Measurements from ENCODE around the gene WDR36. TPM values are rescaled to one million over a fixed set of nuclear protein-coding genes. Genes with fewer than 3 reads are reported as not detected.

WDR36 gene
- total and polyA plus RNA-seq, 2 of the 4 experiments (the other 2 are of a cell fraction) = 11.9 to 87.8 TPM

DNA sequence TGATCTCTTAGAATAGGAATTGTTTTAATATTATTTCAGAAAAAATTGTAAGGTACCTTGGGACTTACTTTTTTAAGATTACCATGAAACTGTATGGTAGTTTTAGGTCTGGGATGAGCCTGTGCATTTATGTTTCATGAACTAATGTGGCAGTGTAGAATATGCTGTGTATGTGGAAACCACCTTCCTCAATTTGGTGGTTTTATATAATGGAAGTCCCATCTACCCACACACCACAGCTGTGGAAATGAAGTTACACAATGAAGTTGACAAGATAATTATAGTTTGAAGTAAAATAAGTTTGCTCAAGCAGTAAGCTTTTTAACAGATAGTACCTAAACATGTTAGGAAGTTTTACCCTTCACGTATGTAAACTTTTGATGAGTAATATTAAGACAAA lies 24.4 kb downstream of the WDR36 start:
- H2AK5ac ChIP-seq (ENCODE audit: low read depth, low read length) = no peak overlapping the region
- H3K9me3 ChIP-seq (ENCODE audit: control insufficient read depth, insufficient read depth, low read length) = no peaks in the 10 kb centered on the region
- no peak overlapping the region for H3K4me3 ChIP-seq (ENCODE audit: insufficient read depth, low read depth, low read length)
- H2BK5ac ChIP-seq (ENCODE audit: low read depth, low read length, poor library complexity, severe bottlenecking) = no peak overlapping the region
- no peak overlapping the region for H2BK120ac ChIP-seq (ENCODE audit: low read depth, low read length)
- H4K8ac ChIP-seq (ENCODE audit: low read depth in 2 of 2, low read length in 2 of 2) = no peak overlapping the region
- H3K36me3 ChIP-seq (ENCODE audit: control insufficient read depth, insufficient read depth, low read length) = peaks cover 23% of the 10 kb centered on the region
- no peak overlapping the region for H3K4me2 ChIP-seq (ENCODE audit: low read depth, low read length)
- H3K27ac ChIP-seq (ENCODE audit: insufficient read depth, low read length) = no peak overlapping the region
- ATAC-seq (ENCODE audit: low read depth) (no peak), DNase-seq (peak; percentile 11)
- TF ChIP-seq RCOR1 (IDR thresholded peaks at IDR 0.05; ENCODE audit: insufficient replicate concordance, low read length) = no peak
- TF ChIP-seq MXI1 (IDR thresholded peaks at IDR 0.05; ENCODE audit: borderline replicate concordance, low read depth, low read length) = no peak
- TF ChIP-seq MAFK (IDR thresholded peaks at IDR 0.05; ENCODE audit: low read depth, low read length) = no peak
- TF ChIP-seq, protein P1, sequence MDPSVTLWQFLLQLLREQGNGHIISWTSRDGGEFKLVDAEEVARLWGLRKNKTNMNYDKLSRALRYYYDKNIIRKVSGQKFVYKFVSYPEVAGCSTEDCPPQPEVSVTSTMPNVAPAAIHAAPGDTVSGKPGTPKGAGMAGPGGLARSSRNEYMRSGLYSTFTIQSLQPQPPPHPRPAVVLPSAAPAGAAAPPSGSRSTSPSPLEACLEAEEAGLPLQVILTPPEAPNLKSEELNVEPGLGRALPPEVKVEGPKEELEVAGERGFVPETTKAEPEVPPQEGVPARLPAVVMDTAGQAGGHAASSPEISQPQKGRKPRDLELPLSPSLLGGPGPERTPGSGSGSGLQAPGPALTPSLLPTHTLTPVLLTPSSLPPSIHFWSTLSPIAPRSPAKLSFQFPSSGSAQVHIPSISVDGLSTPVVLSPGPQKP (IDR thresholded peaks at IDR 0.05; ENCODE audit: borderline replicate concordance, low read depth, low read length) = no peak
- no peak for TF ChIP-seq FOS (IDR thresholded peaks at IDR 0.05; ENCODE audit: low read depth, low read length)
- no peak for TF ChIP-seq RFX5 (IDR thresholded peaks at IDR 0.05; ENCODE audit: low read depth, low read length)
- TF ChIP-seq POLR2A (IDR thresholded peaks at IDR 0.05; ENCODE audit: low read depth, low read length) = no peak
- TF ChIP-seq MAZ (IDR thresholded peaks at IDR 0.05; ENCODE audit: borderline replicate concordance, low read depth, low read length) = no peak
- no peak overlapping the region for H3K14ac ChIP-seq (replicated peaks; ENCODE audit: low read depth, low read length)
- intact Hi-C loops (cut with micrococcal nuclease) (no loop called here), dilution Hi-C loops (cut with HindIII; ENCODE audit: low sequenced_read_pairs, unreplicated experiment) (no loop called here), in situ Hi-C loops (cut with MboI; ENCODE audit: low sequenced_read_pairs) (no loop called here)
- no peak overlapping the region for H2BK15ac ChIP-seq (ENCODE audit: low read depth, low read length)
- no peak overlapping the region for H3K23ac ChIP-seq (ENCODE audit: low read depth, low read length)
- no CpG with 5 or more reads among the region's 1 CpG for WGBS, 2 experiments (ENCODE audit: extremely low coverage in 2 of 2, insufficient read length in 1 of 2)
- H4K20me1 ChIP-seq (ENCODE audit: insufficient read depth, low read length) = no peaks in the 10 kb centered on the region; the same call in 1 of the 2 replicates
- H3K27me3 ChIP-seq (ENCODE audit: control insufficient read depth, insufficient read depth, low read length) = no peaks in the 10 kb centered on the region
- peaks cover 7 to 17% of the 10 kb centered on the region in 2 experiments for H3K79me1 ChIP-seq (ENCODE audit: low read depth in 1 of 2, low read length in 2 of 2)
- H3K9me1 ChIP-seq (ENCODE audit: insufficient read depth, low read length) = no peaks in the 10 kb centered on the region
- no peak overlapping the region for H3K4ac ChIP-seq (ENCODE audit: low read depth, low read length)
- no peak overlapping the region for H3K56ac ChIP-seq (ENCODE audit: extremely low read depth, insufficient read depth, low read length)
- CTCF ChIA-PET = interaction anchor here (1.5 kb wide), 1 partner anchor 14 kb away, joined by 3 read pairs; no protein-coding TSS in a partner anchor
- H4K5ac ChIP-seq (ENCODE audit: low read depth, low read length) = no peak overlapping the region
- no peak overlapping the region for H2BK20ac ChIP-seq (ENCODE audit: low read depth, low read length)
- H2AFZ ChIP-seq (replicated peaks; ENCODE audit: low read length, poor library complexity) = no peak overlapping the region
- BruUV-seq (replicated peaks) = no TSS peak
- no peak overlapping the region for H3K18ac ChIP-seq (ENCODE audit: low read depth, low read length)
- no peak overlapping the region for H4K91ac ChIP-seq (ENCODE audit: insufficient read depth, low read depth, low read length)
- peaks cover 1% of the 10 kb centered on the region; the same call in 1 of the 2 replicates for H3K4me1 ChIP-seq (ENCODE audit: control insufficient read depth, insufficient read depth, low read length)
- H2AK9ac ChIP-seq (replicated peaks; ENCODE audit: low read depth, low read length, poor library complexity) = no peak overlapping the region
- no peak overlapping the region for H3K9ac ChIP-seq (ENCODE audit: low read depth, low read length)
- POLR2A ChIA-PET (ENCODE audit: unreplicated experiment) = interaction anchor here (0.6 kb wide), 1 partner anchor 320 kb away, joined by 5 read pairs; no protein-coding TSS in a partner anchor

Measured in IMR-90 (cell line).